B cell (primary cell): ENCODE results near the gene GPHA2.

Source experiments
- CTCF ChIP-seq: fragments of 200-600 bp; IDR thresholded peaks from one replicate; pipeline ENCODE4 v1.8.0; 2022; ENCODE audit warnings: antibody characterized with exemption, mild to moderate bottlenecking
- EZH2 ChIP-seq: IDR thresholded peaks from 2 replicates; pipeline ENCODE4 v1.6.1; 2012; ENCODE audit warnings: borderline replicate concordance, low read depth, mild to moderate bottlenecking, moderate library complexity, low read length; ENCODE audit not compliant: insufficient read depth, poor library complexity, severe bottlenecking

DNA sequence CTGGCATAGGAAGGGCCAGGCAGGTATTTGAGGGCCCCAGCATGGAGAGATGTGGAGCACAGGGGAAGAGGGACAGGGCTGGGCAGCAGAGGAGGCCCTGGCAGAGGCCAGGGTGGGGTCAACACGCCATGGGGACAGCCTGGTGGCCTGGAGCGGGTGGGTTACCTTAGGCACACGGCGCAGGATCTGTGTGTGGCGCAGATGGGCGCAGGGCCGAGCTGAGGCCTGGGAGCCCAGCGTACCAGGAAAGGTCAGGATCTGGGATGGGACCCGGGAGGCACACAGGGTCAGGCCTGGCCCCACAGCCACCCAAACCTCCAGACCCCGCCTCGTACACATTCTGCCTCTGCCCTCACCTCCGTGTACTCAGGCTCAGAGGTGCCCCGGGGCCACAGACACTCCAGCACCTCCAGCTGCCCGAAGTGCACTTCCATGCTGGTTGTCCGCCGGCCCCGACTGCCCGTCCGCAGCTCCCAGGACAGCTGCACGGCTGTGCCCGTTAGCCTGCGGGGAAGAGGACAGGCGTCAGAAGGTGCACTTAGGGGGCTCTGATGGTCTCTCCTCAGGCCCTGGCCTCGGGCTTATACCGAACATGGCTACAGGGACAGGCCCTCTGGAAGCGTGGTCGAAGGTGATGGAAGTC is 25.1 kb downstream of the GPHA2 start:
- TF ChIP-seq EZH2 = no peak
- no peak for TF ChIP-seq CTCF
